HuH-7 (cell line): ENCODE measurements around the gene TCF4.

Experiments
- DNase-seq: peaks from one replicate; pipeline ENCODE4 v3.0.0; 2011; ENCODE audit warnings: low spot score

The TCF4 gene

DNA sequence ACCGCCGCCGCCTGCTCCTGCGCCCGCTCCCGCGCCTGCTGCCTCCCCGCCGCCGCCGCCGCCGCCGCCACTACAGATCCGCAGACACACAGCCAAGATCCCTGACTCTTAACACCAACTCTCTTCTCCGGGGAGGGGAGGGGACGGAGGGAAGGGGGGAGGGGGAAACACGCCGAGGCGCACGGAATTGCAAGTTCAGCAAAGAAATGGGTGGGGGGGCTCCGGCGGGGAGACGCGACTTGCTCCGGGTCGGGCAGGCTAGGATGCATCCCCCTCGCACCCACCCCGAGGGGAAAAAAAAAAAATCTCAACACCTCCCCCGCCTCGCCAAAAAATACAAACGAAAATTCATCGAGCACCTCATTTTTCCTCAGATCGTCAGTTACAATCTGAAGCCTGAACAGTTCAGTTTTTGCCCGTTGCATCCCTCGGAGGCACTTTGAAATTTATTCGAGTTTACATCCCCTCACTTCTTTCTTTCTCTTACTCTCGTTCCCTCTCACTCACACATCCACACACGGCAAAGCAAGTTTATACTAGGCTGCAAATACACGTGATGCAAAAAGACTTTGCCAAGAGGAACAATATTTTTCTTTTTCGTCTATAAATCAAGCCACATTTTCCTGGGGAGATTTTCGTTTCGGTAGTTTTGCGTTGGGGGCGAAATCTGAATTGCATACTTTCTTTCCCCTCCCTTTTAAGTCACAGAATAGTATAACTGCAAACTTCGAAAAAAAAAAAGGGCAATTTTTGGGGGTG, at the start of gene TCF4:
TSS of gene TCF4 (minus strand) at position 82 of the 759 bp plus-strand sequence. CDS start 1,076 bp downstream, outside the sequence.
- peak; percentile 47 for DNase-seq

GRCh38 chr18:55637204-55637603, 49.2 kb upstream of the TCF4 start:
- peak; percentile 30 for DNase-seq

- DNase-seq = no peak
These were observed 47.4 kb upstream of the TCF4 start for GRCh38 chr18:55635439-55635838.

DNA sequence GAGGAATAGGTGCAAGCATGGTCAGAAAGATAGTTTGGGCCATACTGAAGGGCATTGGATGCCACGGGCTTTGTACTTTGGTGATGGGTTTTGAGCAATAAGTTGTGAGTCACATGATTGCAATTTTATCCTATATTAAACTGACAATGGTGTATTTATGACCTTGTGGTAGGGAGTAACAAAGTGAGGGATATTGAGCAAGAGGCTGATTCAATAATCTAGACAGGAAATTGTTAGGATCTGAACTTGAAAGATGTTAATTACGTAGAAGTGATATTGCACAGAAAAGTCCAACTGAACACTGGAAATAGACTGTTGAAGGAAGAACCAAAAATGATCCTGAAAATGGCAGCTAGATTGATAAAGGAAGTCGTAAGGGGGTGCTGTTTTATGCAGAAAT, 46.6 kb upstream of the TCF4 start:
- no peak for DNase-seq

GRCh38 chr18:55633032-55633431, 45.0 kb upstream of the TCF4 start:
- DNase-seq = no peak

- no peak for DNase-seq
These were observed 41.1 kb upstream of the TCF4 start for GRCh38 chr18:55629133-55629532.

- no peak for DNase-seq
These were observed 39.0 kb upstream of the TCF4 start for GRCh38 chr18:55627007-55627406.

DNA sequence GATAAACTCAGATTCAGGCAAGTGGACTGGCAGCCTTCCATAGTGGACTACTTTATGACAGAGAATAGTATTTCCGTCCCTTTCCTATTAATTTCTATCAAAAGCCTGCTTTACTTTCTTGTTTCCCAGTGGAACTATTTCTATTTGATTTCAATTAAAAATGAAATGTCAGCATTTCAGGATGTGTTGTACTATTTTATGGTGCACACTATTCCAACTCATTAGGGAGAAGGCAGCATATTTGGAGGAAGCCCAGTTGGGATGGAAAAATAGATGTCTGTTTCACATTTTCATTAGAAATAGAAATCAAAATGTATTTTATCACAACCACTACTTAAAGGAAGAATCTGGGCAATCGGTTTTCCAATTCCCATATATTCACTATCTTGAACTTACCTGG, 37.9 kb upstream of the TCF4 start:
- no peak for DNase-seq

DNA sequence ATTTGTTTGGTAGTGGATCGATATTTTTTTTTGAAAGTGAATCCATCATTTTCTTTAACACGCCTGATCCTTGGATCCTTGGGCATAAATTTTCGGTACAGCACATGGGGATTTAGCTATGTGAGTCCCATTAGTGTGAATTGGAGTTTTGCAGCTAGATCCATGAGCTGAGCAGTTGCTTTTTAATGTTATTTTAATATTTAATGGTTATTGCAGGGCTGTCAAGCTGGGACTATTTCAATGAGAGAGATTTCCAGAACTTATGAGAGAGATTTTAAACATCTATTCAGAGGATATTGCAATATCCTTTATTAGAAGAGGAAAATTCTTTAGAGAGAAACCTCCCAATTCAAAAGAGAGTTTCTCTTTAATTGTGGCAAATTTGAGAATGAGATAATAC, 35.6 kb upstream of the TCF4 start:
- DNase-seq = no peak

DNA sequence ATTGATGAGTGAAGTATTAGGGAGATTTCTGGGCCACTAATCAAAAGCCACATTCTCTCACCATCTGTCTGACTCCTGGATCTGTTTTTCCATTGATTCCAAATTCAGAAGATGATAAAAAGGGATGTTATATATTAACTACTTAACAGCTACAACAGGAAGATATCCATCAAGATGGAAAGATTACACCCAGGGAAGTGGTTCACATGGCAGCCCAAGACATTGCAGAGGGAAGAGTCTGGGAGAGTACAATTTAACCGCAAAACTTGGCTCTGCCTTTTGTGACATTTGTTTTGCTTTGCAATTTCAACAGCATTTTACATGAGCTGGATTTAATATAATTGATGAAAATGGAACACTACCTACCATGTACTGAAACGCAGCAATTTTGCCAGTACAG, 22.5 kb upstream of the TCF4 start:
- no peak for DNase-seq

DNA sequence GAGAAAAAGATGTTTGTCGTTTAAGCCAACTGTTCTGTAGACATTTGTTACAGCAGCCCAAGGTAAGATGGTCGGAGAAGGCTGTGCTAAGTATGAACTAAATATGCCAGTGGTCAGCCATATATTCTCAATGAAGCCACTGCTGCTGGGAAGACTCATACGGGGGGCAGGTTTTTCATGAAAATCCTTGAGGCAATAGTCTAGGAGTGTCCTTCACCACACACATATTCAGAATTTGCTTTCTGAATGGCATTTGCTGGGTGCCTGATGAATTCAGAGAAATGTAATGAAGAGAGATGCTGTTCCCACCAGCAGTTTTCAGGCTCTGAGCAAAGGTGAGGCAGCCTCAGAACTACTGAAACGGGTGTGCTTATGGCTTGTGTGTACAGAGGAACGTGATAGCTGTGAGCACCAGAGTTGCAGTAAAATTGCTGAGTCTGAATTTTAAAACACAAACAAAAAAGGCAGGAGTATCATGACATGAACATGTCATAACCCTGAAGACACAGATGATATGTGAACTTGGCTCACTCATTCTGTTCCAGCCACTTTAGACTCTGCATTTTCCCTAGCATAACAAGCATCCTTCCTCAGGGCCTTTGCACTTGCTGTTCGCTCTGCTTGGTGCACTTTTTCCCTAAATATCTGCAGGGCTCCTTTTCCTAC, 21.3 kb upstream of the TCF4 start:
- DNase-seq = no peak

DNA sequence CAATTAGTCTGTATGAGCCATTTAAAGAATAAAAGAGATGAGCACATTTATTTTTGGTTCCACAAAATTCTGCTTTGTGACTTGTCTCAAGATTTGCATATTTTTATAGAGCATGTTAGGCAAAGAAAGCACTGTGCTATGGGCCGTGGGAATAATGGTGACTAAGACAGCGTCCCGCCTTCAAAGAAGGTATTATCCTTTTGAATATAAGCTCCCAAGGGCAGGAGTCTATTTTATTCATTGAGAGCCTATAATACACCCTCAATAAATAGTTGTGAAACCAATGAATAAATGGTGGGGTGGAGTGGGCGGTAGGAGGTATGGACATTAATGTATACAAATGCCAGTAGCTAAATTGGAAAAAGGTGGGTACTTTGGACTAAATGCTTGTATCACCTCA, 20.5 kb upstream of the TCF4 start:
- no peak for DNase-seq

GRCh38 chr18:55607773-55608172, 19.8 kb upstream of the TCF4 start:
- DNase-seq = no peak

GRCh38 chr18:55605733-55606338, 17.8 kb upstream of the TCF4 start:
- no peak for DNase-seq

DNA sequence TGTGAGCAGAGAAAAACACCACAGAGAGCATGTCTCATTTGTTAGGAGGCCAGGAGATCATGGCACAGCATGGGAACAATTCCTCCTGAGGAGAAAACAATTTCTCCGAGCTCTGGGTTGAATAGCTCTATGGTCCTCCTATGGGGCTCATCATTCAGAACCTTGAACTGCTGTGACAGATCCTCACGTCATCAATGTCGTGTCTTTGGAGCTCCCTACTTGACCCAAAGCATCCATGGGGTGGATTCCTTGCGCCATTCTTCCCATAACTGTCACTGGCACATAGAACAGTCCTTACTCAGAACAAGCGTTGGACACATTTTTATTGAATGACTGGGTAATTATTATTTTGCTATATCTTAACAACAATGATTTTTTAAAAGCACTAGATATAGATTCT, 15.8 kb upstream of the TCF4 start:
- no peak for DNase-seq

- no peak for DNase-seq
These were observed 5.9 kb upstream of the TCF4 start for GRCh38 chr18:55593888-55594287.

- DNase-seq = no peak
These were observed 4.6 kb upstream of the TCF4 start for GRCh38 chr18:55592572-55592971.

- no peak for DNase-seq
These were observed 4.1 kb upstream of the TCF4 start for GRCh38 chr18:55592106-55592505.

DNA sequence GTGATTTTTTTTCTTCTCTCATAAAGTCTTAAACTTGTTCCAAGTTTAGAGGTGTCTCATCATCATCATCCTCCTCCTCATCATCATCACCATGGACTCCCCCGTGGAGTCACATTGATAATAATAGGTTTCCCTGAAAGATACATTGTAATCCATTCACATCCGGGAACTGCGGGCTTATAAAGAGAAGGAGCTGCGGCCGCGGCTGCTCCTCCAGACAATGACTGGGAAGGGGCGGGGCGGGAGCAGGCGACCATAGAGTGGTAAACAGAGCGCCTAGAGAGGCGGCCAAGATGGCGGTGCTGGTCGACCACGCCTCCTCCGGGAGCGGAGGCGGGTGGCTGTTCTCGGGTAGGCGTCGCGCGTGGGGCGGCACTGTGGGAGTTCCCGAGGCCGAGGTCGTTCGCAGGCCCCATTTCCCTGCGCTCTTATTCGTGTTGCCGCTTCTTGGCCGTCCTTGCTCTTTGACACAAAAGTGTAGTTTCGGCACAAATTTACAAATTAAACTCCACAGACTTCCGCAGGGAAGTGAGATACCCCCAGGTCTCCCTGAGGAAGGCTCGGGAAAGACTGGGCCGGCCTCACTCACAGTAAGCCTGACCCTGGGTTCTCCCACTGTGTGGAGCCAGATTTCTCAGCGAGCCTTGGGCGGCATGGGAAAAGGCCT, 1.8 kb upstream of the TCF4 start:
- peak; percentile 57 for DNase-seq

DNA sequence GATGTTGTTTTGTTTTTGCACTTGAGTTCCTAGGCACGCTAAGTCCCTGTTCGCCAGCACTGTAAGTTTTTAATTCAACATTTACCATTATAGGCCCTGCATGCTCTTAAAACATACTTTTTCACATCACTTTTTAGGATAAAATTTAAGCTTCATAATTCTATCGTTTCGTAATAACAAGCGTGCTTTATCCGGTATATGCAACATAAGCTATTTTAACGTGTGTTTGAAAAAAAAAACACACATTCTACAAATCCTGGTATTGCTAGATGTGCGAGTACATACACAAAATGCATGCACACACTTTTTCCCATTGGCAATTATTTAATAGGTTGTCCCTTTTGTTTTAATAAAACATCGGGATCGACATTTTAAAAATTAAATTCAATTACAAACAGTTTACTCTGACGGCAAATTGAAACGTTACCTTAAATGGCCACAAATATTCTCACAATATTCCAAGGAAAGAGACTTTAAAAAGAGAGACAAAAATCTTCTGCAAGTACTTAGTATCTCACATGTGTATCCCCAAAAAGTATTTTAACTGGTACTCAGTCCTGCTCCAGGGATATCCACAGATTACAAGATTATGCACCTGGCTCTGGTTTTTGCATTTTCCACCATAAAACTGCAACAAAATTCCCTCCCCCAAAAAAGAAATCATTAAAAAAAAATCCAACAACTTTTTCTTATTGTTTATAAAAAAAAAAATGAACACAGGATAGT, 1.0 kb upstream of the TCF4 start:
- DNase-seq = no peak

- DNase-seq = peak; percentile 14
These were observed 428 bp downstream of the TCF4 start for GRCh38 chr18:55587418-55588110.
